HL-60/S4 (cell line): ENCODE data around the gene OVCA2.

Experiments used
- in situ Hi-C: fragments of 300-500 bp; cut with MboI; formaldehyde crosslinking; loops from 2 replicates; pipeline ENCODE4 v1.14.3; 2022; ENCODE audit warnings: low sequenced_read_pairs

The OVCA2 gene

GRCh38 chr17:2041561-2042389 lies at the start of gene OVCA2:
Gene OVCA2, plus strand, starts transcription at chr17:2042022. Its CDS starts 26 bp downstream, at chr17:2042048.
- in situ Hi-C loops, result loop anchor here (25.0 kb wide), 1 partner anchor 329 kb away; the partner anchor contains the start of genes TLCD2 and WDR81

- in situ Hi-C loops, result no loop called here
These were observed 49.3 kb upstream of the OVCA2 start for GRCh38 chr17:1992541-1992940.

- in situ Hi-C loops, result no loop called here
These were observed 47.1 kb upstream of the OVCA2 start for GRCh38 chr17:1994707-1995106.

- in situ Hi-C loops, result no loop called here
These were observed 46.4 kb upstream of the OVCA2 start for GRCh38 chr17:1995321-1995892.

GRCh38 chr17:1995907-1996799 lies 45.7 kb upstream of the OVCA2 start:
- in situ Hi-C loops, result no loop called here

- in situ Hi-C loops, result no loop called here
These were observed 45.0 kb upstream of the OVCA2 start for GRCh38 chr17:1996800-1997288.

- in situ Hi-C loops, result no loop called here
These were observed 44.4 kb upstream of the OVCA2 start for GRCh38 chr17:1997289-1997926.

- in situ Hi-C loops, result no loop called here
These were observed 43.7 kb upstream of the OVCA2 start for GRCh38 chr17:1997927-1998742.

GRCh38 chr17:1999557-2000251 lies 42.1 kb upstream of the OVCA2 start:
- in situ Hi-C loops, result no loop called here

- in situ Hi-C loops, result no loop called here
These were observed 39.0 kb upstream of the OVCA2 start for GRCh38 chr17:2002767-2003329.

- in situ Hi-C loops, result no loop called here
These were observed 38.3 kb upstream of the OVCA2 start for GRCh38 chr17:2003525-2003924.

GRCh38 chr17:2004435-2004952 lies 37.3 kb upstream of the OVCA2 start:
- in situ Hi-C loops, result no loop called here

GRCh38 chr17:2008332-2009126 lies 33.3 kb upstream of the OVCA2 start:
- in situ Hi-C loops, result no loop called here

- in situ Hi-C loops, result no loop called here
These were observed 32.1 kb upstream of the OVCA2 start for GRCh38 chr17:2009737-2010136.

GRCh38 chr17:2011411-2012371 lies 30.1 kb upstream of the OVCA2 start:
- in situ Hi-C loops, result no loop called here

GRCh38 chr17:2012499-2012898 lies 29.3 kb upstream of the OVCA2 start:
- in situ Hi-C loops, result no loop called here
